GM19240 (cell line): Measurements from ENCODE around the gene KLHL5.
"Not testable (repeated sequence)": the region's sequence is repeated elsewhere in the genome, so short reads cannot be mapped to it uniquely, and the experiment has no call there.

ENCODE experiments used
- DNase-seq: peaks from one replicate; pipeline ENCODE4 v3.0.0; 2011; ENCODE audit warnings: low spot score; ENCODE audit not compliant: insufficient read length

The KLHL5 gene

DNA sequence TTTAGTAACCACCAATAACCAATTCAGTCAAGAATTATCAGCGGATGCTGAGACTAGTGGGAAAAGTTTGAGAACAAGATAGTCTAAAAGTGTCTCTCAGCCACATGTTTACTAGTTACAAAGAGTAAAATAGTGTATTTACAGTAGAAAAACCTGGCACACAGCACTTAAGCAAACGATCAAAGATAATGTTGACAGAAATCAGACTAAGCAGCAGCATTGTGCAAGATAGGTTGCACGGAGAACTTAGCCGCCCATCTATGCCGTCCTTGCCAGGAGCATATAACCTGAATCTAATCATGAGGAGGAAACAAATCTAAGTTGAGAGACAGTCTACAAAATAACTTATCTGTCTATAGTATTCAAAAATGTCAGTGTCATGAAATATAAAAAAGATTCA is 35.3 kb downstream of the KLHL5 start:
- DNase-seq: no peak

DNA sequence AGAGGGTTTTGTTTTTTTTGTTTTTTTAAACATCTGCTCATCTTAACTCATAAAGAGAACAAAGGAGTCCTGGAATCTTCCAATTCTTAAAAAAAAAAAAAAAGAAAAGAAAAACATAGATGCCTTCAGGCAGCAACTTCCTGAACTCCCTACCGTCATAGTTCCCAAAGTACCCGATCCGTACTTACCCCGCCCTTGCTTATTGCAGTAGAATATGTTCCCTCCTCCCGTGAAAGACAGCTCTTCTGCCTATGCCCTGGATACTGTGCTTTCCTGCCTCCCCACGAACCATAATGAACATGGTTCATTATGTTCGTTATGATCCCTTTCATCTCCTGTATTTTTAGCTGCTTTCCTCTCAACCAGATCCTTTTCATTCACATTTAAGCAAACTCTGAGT is 40.3 kb downstream of the KLHL5 start:
- DNase-seq: no peak

DNA sequence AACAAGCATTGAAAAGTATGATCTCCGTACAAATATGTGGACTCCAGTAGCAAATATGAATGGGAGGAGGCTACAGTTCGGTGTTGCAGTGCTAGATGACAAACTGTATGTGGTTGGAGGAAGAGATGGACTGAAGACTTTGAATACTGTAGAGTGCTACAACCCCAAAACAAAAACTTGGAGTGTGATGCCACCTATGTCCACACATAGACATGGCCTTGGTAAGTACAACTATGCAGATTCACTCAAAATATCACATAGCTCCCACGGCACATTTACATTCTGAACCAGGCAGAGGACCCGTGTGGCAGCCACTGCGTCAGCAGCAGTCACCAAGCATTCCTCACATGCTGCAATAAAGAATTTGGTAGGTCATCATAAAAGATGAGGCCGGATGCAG is 41.3 kb downstream of the KLHL5 start:
- no peak for DNase-seq

DNA sequence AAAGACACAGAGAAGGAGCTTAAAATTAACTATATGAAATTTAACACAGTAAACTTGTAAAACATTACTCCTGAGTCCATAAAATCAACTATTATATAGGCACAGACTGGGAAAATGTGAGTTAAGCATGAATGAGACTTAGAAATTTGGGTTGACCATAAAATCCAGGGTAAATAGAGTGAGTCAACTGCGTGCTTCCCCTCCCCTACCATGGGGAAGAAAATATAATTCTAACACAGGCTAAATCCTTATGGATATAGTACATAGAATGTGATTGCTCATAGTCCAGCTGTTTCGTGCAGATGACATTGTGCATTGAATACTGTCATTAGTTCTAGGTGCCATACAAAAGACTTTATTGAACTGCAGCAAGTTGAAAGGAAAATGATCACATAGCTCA is 42.2 kb downstream of the KLHL5 start:
- DNase-seq: no peak

DNA sequence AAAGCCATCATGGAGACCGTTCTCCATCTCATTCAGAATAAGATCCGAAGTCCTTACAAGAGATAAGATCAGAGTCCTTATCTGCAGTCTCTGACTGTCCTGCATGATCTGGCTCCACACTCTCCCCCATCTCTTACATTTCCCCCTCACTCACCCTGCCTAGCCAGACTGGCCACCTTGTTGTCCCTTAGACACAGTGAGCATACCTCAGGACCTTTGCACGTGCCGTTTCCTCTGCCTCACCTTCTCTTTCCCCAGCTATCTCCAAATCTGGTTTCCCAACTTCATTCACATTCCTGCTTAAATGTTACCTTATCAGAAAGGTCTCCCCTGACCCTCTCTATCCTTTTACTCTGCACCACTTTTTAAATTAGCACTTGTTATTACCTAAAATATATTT is 44.0 kb downstream of the KLHL5 start:
- DNase-seq: no peak

DNA sequence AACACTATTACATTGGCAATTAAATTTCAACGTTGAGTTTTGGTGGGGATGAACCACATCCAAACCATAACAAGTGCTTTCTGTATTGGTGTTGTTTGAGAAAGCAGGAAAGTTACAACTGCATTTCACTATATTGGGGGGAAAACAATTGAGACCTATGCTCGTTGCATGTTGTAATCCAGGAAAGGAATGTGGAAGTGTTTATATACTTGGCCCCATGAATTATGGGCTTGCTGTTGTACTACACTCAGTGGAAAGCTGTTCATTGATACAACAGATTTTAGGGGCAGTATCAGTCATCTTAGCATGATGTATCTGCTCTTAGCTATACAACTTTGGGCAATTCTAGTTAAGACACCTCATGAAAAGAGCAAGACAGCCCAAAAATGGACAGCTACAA is 52.4 kb downstream of the KLHL5 start:
- DNase-seq: no peak

DNA sequence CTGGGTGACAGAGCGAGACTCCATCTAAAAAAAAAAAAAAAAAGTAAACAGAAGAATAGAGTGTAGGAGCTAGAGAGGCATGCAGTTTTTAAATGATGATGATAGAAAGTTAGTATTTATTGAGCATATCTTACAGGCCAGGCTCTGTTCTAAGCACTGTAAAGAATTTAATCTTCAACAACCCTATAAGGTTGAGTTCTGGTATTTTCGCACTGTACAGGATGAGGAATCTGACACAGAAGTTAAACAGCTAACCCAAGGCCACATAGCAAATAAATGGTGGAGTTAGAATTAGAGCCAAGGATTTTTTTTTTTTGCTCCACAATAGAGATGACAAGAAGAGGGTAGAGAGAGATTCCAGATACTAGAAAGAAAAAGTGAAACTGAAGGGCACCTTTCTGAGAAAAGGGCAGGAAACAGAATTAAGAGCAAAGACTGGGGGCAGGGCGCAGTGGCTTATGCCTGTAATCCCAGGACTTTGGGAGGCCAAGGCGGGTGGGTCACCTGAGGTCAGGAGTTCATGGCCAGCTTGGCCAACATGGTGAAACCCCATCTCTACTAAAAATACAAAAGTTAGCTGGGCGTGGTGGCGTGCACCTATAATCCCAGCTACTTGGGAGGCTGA is 56.1 kb downstream of the KLHL5 start:
- no peak for DNase-seq

DNA sequence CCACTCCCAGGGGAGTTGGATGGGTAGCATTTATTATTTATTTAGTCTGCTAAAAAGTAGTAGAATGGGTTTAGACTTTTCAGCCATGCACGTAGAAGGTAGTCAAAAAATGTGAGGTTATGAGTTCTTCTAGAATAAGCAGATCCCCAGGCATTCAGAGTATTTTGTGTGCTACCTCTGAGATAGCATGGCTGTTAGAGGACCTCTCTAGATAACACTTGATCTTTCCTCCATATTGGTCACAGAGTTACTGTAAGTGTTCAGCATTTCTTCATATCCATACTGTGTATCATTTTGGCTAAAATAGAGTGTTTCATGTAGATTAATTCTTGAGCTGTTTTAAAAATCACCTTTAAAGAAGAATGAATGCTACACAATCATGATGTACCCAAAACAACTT is 58.4 kb downstream of the KLHL5 start:
- no peak for DNase-seq

DNA sequence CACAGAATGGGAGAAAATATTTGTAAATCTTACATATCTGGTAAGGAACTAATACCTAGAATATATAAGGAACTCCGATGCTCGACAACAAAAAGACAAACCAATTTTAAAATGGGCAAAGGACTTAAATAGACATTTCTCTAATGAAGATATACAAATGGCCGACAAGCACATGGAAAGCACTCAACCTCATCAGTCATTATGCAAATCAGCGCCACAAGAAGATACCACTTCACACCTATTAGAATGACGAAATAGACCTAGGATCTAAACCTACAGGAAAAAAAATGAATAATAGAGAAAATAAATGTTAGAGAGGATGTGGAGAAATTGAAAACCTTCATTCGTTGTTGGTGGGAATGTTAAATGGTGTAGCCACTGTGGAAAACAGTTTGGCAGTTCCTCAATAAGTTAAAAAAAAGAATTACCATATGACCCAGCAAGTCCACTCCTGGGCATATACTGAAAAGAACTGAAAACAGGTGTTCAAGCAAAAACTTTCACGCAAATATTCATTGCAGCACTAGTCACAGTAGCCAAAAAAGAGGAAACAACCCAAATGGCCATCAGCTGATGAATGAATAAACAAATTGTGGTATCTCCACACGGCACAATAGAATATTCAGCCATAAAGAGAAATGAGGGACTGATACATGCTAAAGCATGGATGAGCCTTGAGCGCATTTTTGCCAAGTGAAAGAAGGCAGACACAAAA is 63.0 kb downstream of the KLHL5 start:
- no peak for DNase-seq

DNA sequence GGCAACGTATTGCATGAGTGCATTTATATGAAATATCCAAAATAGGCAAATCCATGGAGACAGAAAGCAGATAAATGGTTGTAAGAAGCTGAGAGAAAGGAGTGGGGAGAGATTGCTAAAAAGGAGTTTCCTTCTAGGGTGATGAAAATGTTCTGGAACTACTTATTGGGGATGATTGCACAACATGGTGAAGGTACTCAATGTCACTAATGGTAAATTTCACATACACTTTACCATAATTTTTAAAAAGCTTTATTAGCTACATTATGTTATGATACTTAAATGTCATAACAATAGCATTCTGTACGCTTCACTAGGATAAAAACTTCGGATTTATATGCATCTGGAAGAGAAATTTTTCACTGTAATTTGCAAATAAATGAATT is 63.6 kb downstream of the KLHL5 start:
- DNase-seq: no peak

DNA sequence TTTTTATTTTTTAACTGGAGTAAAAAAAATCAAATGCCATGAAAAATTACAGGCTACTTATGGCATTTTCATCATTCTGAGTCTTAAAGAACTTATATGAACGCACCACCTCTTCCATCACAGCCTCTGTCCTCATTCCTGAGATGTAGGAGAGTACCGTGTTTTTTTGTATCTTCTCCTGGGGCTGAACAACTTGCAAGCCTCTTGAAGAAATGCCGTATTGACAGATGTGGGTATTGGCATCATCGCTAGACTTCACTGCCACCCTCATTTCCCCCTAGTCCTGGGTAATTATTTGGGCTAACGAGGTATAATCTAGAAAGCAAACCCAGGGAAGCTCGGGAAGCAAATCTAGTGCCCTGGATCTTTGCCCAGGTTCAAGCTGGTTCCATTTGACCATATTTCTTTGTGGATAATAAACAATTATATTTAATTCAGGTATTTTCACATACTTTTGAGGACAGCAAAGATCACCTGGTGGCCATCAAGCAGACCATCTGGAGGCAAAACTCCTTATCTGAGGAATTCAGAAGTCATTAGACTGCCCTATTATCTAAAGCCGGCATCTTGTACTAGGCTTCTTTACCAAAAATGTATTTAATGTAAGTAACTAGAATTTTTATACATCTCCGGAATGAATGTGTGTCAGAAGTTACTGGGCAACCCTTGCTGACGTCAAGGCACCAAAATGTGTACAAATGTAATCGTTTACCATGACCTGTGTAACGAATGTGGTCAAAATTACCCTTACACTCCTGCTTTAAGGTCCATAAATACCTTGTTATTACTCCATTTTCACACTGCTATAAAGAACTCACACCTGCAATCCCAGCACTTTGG is 64.4 kb downstream of the KLHL5 start:
- no peak for DNase-seq

DNA sequence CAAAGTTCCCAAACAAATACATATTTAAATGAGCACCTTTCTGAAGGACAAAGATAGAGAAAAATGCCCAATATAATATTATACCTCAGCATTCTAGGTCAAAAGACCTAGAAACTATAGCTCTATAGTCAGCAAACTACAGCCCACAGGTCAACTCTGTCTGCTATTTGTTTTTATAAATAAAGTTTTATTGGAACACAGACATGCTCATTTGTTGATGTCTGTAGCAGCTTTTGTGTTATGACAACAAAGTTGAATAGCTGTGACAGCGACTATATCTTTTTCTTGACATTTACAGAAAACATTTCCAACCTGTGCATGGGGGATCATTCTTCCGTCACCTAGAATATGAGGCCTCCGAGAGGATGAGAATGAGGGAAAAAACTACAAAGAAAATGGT is 71.6 kb downstream of the KLHL5 start:
- DNase-seq: no peak

DNA sequence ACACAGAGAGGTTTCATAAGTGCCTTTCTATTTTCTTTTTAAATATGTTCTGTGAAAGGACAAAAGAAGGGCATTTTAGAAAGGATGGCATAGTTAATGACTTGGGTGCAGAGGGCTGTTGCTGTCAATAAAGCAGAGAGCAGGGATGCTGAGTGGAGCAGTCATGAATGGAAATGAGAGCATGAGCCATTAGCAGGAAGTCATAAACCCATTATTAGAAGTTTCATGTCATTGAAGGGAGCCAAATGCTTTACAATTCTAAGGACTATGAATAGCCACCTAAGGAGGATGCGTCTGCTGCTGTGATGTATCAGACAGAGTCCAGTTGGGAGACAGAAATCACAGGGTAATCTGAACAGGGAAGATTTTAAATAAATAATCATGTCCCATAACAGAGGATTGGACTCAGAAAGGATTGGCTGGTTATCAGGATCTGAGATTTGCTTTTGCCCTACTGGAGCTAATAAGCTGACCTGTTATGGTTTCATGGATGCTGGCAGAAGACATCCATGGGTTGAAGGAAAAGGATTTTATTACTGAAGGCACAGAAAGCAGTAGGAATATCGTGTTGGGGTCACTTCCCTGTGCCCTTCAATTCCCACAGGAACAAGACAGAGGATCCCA is 72.8 kb downstream of the KLHL5 start:
- DNase-seq: no peak

DNA sequence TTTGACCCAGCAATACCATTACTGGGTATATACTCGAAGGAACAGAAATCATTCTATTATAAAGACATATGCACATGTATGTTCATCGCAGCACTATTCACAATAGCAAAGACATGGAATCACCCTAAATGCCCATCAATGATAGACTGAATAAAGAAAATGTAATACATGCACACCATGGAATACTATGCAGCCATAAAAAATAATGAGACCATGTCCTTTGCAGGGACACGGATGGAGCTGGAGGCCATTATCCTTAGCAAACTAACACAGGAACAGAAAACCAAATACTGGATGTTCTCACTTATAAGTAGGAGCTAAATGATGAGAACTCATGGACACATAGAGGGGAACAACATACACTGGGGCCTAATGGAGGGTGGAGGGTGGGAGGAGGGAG is 76.2 kb downstream of the KLHL5 start:
- DNase-seq: not testable (repeated sequence)

DNA sequence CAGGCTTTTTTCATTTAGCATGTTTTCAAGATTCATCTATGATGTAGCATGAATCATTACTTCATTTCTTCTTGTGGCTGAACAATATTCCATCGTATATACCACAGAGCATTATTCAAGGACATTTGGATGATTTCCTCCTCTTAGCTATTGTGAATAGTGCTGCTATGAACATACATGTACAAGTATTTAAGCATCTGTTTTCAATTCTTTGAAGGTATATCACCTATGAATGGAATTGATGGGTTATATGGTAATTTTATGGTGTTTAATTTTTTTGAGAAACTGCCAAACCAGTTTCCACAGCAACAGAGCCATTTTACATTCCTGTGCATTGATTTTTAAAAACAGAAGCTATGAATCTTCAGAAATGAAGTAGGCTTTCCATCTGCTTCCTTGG is 84.2 kb downstream of the KLHL5 start:
- DNase-seq: no peak

DNA sequence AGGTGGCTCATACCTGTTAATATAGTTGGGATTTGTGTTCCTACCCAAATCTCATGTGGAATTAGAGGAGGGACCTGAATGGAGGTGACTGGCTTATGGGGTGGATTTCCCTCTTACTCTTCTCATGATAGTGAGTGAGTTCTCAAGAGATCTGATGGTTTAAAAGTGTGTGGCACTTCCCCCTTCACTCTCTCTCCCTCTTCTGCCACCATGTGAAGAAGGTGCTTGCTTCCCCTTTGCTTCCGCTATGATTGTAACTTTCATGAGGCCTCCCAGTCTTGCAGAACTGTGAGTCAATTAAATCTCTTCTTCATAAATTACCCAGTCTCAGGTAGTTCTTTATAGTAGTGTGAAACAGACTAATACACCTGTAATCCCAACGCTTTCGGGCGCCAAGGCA is 92.0 kb downstream of the KLHL5 start:
- DNase-seq: no peak

DNA sequence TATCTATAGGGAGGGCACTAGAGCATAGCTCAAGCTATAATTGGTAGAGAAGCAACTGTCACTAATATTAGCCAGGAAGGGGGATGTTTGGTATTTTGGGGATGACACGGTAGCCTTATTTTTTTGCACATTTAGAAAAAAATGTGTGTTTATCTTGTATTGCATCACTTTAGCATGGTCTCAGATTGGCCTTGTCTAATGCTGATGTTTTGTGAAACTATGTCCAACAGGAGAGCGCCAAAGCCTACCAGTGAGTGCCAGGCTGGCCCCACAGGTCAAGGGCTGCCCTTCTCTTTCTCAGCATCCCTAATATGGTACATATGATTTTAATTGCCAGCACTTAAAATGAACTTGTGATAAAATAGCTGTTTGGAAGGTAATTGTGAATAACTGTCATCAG is 95.5 kb downstream of the KLHL5 start:
- no peak for DNase-seq

DNA sequence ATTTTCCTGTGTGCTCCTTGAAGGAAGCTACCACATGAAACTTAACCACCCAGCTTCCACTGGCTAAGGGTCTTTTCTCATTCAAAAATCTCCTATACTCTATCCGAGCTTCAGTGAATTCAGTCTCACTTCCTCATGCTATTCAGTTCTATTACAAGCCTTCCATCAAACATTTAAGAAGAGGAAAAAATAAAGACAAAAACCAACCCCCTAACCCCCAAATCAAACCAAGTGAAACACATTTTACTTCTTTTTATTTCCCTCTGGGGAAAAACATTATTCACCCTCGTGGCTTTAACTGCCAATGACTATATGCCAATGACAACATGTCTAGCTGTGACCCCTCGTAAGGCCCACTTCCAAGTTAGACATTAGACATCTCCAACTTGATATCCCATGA is 104.1 kb downstream of the KLHL5 start:
- DNase-seq: no peak

DNA sequence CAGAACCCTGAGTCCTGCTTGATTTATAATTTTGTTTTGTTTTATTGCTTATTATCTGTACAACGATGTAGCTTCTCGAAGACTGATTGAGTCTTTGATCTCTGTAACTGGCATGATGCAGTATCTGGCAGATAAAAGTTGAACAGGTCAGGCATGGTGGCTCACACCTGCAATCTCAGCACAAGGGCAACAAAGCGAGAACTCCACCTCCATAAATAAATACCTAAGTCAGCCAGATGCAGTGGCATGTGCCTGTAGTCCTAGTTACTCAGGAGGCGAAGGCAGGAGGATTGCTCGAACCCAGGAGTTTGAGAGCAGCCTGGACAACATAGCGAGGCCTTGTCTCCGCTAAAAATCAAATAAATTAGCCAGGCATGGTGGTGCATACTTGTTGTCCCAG is 104.6 kb downstream of the KLHL5 start:
- no peak for DNase-seq

DNA sequence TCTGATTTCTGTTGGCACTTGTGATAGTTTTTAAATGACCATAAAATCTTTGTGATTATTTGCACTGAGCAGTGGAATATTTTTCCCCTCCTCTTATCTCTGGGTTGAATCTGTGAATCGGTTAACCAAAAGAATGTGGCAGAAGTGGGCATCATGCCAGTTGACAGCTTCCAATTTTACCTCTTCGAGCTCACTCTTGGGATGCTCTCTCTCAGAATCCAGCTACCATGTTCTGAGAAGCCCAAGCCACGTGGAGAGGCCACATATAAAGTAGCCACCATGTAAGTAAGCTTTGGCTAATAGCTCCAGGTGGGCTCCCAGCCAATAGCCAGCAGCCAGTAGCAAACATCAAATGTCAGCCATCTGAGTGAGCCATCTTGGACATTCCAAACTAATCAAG is 107.4 kb downstream of the KLHL5 start:
- no peak for DNase-seq

DNA sequence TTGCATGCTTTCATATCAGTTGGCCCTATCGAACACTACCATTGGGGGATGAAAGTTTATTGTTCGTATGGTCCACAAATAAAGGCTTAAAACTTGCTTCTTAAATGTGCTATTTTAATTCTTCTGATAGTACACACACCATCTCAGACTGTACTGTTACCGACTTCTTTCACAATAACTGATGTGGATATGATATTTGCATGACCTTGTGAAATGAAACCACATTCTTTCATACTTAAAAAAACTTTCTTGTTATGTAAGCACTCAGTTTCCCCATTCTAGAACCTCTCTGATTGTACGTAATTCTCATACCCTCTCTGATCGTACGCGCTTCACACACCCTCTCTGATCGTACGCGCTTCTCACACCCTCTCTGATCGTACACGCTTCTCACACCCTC is 108.3 kb downstream of the KLHL5 start:
- no peak for DNase-seq
